SHP77 treated with DMSO at 0.1 percent for 48 hours (cell line): ENCODE measurements around the gene GSE1.
"Not testable (repeated sequence)": the region's sequence is repeated elsewhere in the genome, so short reads cannot be mapped to it uniquely, and the experiment has no call there.

Experiments used
- DNase-seq: peaks from one replicate; lab custom pipeline; 2025; lab: John Stamatoyannopoulos, UW

GSE1 gene

DNA sequence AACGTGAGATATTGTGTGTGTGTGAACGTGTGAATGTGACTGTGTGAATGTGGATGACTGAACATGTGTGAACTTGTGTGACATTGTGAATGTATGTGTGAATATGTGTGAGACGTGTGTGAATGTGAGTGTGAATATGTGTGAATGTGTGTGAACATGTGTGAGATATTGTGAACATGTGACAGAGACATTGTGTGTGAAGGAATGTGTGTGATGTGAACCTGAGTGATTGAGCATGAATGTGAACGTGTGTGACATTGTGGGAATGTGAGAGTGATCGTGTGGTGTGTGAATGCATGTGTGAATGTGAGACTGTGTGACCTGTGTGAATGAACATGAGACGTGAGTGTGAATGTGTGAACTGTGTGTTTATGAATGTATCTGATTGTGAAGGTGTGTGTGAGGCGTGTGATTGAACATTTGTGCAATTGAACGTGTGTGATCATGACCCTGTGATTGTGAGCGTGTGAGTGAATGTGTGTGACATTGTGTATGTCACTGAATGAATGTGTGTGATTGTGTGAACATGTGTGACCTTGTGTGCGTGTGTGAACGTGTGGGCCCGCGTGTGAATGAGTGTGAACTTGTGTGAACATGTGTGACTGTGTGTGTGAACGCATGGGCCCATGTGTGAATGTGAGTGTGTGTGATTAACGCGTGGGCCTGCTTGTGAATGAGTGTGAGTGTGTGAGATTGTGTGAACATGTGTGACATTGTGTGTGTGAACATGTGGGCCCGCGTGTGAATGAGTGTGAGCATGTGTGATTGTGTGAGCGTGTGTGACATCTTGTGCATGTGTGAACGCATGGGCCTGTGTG is 23.2 kb upstream of the GSE1 start:
- DNase-seq = no peak

DNA sequence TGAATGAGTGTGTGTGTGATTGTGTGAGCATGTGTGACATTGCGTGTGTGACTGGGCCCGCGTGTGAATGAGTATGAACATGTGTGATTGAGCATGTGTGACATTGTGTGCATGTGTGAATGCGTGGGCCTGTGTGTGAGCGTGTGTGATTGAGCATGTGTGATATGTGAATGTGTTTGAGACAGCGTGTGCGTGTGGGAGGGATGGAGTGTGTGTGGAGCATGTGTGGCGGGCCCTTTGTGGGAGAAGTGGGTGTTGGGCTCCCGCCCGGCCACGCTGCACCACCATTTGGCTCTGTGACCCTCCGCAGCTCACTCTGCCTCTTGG is 22.7 kb upstream of the GSE1 start:
- no peak for DNase-seq

DNA sequence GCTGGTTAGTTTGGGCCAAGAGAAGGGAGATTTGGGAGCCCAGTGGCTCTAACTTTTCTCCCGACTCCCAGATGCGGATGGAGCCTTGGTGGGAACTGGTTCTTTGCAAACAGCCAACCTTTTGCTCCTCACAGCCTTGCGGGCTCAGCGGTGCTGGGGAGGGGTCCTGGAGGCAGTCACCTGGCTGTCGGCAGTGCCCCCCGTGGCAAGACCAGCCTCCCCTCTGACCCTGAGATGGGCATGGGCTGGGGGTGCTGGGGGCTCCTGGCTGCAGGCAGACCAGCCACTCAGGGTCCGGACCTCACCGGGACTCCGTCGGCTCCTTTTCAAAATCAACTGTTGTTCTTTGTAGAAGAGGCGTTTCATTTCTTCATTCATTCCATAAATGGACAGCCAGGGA is 21.7 kb upstream of the GSE1 start:
- DNase-seq = no peak

DNA sequence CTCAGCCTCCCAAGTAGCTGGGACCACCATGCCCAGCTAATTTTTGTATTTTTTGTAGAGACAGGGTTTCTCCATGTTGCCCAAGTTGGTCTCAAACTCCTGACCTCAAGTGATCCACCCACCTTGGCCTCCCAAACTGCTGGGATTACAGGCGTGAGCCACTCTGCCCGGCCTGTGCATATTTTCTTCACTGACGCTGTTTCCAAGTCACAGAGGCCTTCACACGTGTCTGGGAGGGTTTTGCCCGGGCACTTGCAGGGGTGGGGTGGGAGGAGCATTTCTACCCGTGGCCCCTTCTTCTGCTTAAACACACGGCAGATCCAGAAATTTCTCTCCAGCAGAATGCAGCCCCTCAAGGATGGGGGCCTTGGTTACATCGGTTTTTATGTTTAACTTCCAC is 20.8 kb upstream of the GSE1 start:
- not testable (repeated sequence) for DNase-seq

DNA sequence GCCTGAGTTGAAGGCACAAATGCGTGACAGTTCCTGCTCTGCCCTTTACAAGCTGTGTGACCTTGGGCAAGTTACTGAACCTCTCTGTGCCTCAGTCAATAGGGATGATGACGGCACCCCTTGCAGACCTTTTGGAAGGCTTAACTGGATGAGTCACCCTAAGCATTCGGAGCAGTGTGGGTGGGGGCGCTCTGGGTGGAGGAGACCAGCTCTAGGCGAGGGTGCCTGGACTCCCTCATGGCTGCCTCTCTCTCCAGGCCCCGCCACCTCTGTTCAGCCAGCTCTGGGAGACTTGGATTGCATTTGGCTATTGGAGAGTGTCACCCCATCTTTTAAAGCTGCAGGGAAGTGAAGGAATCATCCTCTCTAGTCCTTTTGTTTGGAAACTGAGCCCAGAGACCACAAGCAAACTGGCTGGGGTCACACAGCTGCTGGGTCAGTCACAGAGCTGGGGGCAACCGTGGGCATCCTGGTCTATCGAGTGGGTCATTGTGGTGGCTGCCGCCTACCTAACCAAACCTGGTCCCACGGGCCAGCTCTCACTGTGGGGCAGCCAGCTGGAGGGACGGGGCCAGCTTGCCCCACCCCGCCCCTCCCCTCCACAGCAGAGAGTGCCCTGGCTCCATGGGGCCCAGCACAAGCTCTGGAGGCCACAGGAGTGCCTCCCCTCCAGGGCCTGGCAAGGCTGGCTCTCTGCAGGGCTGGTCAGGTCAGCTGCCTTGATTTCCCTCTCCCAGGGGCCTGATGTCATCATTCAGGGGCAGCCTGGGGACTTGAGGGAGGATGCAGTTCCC is 20.2 kb upstream of the GSE1 start:
- DNase-seq = no peak

DNA sequence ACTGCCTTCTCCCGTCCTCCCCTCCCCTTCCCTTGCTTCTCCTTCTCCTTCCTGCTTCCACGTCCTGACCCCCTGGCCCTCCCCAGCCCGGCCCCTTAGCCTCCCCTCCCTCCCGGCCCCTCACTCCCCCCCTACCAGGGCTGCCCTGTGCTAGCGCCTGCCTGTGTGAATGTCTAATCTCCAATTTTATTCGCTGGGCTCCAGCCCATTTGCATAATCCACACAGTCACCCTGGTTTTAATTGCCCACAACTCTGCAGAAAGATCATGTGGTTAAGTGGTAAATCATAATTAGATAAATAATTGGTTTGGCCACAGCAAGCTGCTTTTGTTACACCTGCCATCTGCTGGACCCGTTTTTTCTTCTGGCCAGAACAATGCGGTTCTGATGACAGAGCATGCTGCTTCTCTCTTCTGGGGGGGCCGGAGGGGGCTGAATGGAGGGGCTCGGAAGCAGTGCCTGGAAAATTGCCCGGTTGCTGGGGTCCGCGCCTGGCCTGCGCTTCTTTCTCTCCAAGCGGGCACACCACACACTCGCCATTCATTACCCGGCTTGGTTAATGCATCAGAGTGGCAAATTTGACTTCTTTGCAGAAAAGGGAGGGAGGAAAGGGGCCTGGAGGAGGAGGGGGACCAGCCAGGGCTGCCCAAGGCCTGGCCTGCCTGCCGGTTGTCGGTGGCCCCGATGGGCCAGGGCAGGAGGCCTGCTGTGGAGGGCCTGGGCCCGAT is 19.5 kb upstream of the GSE1 start:
- no peak for DNase-seq

DNA sequence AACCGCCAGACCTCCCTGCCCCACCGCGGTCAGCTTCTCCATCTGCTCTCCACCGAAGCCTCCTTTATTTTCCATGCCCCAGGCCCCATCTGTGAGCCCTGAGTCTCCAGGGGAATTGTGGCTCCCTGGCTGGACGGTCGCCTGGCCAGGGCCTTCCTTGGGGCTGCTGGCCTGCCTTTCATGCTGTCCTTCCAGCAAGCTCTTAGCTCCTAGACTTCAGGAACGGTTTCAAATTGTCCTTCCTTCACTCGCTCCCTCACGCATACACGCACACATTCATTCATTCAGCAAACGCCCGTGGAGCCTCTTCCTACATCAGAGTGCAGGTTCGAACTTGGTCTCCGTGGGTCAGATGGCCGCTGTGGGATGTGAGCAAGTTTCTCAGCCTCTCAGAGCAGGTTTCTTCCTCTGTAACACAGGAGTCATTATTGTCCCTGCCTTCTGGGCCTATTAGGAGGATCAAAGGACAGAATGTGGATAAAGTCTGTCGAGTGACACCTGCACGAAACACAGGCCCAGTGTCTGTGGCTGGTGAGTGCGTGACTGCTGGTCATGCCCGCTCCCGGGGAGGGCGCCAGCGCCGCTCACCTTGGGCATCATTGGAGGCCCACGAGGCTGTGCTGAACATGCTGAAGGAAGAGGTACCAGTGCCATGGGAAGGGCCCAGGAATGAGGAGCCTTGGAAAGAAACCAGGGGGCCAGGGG is 18.7 kb upstream of the GSE1 start:
- DNase-seq = no peak

DNA sequence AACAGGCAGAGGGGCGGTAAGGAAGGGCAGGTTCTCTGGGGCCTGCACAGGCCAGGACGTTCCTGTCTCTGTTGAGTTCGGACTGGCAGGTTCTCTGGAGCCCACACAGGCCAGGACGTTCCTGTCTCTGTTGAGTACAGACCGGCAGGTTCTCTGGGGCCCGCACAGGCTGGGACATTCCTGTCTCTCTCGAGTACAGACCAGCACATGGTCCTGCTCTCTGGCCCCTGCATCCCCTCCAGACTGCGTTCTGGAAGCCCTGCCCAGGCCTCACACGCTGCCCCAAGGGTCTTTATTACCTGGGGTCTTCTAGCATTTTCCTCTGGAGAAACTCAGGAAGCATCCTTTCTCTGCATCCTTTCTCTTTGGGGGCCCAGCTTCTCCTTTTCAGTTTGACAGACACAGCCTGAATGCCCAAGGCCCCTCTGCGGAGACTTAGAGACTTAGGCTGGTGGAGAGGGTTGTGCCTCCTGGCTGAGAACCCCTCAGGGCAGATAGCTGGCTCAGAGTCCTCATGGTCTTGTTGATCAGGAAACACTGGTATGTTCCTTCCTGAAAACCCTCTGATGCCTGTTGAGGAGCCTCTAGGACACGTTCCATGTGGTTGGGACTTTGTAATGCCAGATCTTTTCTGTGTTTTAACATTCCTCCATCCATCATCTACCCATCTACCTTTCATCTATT is 18.0 kb upstream of the GSE1 start:
- DNase-seq = no peak

DNA sequence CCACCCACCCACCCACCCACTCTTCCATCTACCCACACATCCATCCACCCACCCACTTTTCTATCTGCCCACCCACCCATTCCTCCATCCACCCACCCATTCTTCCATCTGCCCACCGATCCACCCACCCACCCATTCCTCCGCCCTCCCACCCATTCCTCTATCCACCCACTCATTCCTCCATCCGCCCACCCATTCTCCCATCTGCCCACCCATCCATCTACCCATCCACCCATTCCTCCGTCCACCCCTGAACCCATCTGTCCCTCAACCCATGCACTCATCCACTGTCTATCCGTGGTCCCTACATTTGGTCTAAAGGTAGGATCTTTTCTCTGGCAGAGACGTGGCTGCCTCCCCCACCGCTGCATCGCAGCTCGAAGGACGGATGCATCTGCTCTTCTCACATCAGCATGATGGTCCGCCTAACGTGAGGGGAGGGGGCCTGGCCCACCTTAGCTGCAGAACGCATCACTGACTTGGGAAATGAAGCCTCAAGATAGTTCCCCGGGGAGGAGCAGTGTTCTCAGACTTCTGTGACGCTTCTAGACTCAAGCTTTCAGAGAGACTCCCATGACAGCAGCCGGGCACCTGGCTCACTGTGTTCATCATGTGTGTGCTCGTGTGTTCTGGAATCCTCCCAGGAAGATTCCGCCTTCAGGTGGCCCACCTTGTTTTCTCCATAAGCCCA is 17.2 kb upstream of the GSE1 start:
- no peak for DNase-seq

DNA sequence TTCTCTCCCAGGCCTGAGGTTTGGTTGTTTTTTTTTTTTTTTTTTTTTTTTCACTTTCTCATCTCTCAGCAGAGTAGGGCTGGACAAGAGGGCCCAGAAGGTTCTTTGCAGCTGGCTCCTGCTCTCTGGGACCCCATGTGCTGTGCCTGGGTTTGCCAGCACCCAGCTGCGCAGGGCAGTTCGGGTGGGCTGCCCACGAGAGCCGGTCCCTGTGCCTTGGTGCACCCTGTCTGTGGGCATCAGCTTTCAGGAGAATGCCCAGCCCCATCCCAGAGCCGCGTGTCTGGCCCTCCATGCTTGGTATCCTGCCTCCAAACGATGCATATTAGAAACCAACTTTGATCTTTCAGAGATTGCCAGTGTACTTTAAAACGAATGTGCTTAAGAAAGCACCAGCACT is 15.0 kb upstream of the GSE1 start:
- no peak for DNase-seq

DNA sequence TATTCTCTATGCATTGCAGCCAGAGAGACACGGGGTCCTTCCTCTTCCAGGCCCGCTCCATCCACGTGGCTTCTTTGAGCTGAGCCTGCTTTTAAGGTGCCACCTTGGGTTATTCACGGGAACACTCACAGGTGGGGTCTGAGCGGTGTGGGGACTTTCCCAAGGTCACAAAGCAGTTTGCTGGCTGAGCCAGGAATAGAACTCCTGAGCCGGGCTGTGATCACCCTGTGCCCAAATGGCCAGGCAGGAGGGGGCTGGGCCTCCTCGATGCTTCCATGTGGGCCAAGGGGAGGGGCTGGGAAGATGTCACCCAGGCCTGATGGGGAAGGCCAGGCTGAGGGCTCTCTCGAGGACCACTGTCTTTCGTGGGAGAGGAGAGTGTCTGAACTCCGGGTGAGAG is 13.0 kb upstream of the GSE1 start:
- no peak for DNase-seq

DNA sequence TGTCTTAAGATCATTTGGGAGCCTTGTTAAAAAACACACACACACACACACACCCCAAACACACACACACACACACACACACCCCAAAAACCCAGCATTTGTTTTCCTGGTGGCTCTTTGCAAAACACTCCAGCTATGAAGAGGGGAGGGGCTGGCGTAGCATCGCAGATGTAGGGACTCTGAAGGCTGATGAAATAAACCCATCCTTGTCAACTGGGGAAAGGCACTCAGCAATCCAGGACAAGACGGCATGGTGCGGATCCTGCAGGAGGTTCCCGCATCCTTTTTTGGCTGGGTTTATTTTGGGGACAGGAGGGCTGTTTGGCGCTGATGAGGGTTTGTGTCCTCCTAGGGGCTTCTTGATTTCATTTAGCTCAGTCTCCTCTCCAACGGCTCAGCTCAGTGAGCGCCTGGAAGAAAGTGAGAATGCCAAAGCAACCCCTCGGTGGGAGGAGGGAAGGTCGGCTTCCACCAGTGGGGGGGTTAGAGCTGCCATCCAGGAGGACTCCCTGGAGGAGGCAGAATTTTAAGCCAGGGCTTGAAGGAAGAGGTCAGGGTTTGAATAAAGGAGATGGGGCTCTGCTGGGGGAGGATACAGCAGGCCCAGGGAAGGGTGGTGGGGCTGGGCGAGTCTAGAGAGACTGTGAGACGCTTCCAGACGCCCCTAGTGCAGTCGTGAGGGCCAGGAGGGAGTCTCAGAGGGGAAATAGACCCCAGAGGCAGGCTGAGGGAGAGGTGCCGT is 12.4 kb upstream of the GSE1 start:
- no peak for DNase-seq

DNA sequence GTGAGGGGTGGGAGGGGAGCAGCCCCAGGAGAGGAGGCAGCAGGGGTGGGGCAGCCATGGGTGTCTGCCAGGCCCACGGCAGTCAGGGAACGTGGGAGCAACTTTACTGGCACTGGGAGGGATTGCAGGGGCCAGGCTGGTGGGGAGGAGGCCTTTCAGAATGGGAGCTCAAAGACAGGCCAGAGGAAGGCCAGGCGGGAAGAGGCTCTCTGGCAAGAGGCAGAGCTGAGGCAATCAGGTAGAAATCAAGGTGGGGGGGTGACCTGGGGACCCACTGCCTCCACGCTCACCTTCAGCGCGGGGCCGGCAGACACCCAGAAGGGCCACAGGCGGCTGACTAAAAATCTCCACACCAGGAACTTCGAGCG is 11.9 kb upstream of the GSE1 start:
- no peak for DNase-seq

DNA sequence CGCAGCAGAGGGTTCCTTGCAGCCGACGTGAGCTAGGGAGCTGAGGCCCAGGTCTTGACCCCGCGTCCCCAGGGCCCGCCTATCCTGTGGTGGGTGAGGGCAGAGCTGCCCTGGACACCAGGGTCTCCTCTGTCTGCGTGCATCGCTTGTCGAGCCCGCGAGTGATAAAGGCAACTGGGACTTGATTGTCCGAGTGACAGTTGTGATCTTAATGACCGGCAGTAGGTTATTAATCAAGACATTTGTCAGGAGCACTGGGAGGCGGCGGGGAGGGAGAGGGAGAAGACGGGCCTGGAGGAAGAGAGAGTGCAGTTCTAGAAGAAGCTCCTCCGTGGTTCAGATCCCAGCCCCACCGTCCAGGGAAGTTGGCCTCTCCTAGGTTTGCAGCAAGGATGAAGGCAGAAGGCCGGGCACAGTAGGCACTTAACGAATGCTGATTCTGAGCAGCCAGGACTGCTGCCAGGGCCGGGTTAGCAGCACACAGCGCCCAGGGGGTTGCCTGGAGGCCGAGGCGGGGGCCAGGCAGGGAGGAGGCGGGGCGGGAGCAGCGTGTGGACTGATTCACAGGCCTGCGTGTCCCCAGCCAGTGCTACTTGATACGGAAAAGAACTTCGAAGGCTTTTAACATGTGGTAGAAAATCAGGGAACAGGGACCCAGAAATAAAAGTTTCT is 11.3 kb upstream of the GSE1 start:
- DNase-seq = no peak

DNA sequence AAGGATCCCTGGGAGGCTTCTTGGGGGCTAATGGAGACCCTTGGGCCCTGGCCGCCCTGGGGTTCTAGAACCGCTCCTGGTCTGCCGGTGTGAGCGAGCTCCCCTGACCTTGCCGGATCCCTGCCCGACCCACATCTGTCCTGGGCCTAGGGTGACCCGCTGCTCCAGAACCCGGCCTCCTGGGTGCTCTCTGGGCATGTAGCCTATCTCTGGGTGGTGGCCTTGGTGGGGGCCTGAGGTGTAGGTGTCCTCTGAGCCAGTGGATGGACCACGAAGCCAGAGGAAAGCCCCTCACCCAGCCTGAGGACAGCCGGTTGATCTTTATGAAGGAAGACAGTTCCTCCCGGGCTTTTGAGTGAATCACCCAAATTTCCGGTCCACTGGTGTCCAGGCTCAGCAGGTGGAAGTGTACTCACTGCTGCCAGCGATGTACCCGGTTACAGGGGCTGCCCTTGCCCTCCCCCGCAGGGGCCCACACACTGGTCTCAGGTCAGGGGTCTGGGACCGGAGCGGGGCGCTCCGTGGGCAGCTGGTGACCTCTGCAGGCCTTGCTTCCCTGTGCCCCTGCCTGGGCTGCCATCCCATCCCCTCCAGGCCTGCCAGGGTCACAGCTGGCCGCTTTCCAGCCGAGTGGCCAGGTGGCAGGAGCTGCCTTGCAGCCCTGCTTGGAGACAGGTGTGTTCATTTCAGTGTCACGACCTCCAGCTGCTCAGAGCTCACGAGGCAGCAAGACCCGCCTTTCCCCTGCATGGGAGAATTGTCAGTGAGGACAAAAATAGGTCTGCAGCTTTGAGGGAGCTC is 10.5 kb upstream of the GSE1 start:
- DNase-seq = peak; percentile 72

DNA sequence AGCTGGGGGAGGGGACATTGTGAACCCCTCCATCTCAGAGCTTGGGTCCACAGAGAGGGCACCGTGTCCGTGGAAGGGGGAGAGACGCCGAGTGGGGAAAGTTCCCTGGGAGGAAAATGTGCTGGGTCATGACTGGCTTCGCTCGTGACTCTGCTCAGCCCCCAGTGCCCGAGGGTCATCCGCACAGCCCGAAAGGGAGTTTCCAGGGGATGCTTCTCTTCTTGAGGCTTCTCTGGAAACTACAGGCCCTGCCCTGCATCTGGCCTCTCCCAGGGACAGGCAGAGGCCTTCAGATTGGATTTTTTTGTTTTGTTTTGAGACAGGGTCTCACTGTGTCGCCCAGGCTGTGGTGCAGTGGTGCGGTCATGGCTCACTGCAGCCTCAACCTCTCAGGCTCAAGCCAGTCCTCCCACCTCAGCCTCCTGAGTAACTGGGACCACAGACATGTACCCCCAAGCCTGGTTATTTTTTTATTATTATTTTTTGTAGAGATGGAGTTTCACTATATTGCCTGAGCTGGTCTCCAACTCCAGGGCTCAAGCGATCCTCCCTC is 9.8 kb upstream of the GSE1 start:
- no peak for DNase-seq

DNA sequence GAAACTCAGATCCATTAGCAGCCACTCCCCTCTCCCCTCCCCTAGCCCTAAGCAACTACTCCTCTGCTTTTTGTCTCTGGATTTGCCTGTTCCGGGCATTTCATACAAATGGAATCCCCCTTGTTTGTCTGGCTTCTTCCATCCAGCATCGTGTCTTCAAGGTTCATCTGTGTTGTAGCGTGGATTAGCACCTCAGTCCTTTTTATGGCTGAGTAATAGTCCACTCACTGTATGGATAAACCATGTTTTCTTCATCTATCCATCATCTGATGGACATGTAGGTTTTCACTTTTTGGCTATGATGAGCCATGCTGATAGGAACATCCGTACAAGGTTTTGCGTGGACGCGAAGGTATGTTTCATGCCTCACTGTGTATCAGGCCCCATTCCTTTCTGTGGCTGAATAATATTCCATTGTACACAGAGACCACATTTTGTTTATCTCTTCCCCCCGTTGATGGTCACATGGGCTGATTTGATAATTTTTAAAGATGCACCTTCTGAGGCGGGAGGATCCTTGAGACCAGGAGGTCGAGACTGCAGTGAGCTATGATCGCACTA is 8.9 kb upstream of the GSE1 start:
- no peak for DNase-seq
